Epithelial cell of esophagus (primary cell): ENCODE measurements around the gene RELT.

Experiments
- DNase-seq: peaks from one replicate; pipeline ENCODE4 v3.0.0; 2010; ENCODE audit warnings: low read depth
- H3K4me3 ChIP-seq: 2 replicates; pipeline ENCODE4 v1.5.1; 2011; ENCODE audit warnings: mild to moderate bottlenecking, low read length, control low read depth
- CTCF ChIP-seq: IDR thresholded peaks from 2 replicates; pipeline ENCODE4 v1.5.1; 2011; ENCODE audit warnings: low read depth, mild to moderate bottlenecking, low read length, control low read depth, inconsistent platforms; ENCODE audit not compliant: insufficient read depth; ENCODE audit errors: missing control alignments

RELT gene

DNA sequence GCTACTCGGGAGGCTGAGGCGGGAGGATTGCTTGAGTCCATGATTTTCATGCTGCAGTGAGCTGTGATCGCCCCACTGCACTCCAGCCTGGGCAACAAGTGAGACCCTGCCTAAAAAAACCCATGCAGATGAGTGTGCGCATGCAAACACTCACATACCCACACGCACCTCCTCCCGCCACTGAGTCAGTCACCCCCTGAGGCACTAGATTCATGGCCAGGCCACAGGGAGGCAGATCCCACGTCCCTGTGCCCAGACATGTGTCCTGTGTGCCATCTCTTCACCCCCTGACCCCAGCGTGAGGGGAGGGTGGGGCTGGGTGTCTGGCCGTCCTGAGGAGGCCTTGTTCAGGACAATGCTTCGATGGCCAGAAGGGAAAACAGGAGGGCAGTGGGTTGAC, 15.5 kb downstream of the RELT start:
- no peak for TF ChIP-seq CTCF
- DNase-seq = peak; percentile 41

GRCh38 chr11:73392108-73393010, 16.2 kb downstream of the RELT start:
- no peak for TF ChIP-seq CTCF
- H3K4me3 ChIP-seq = no peak overlapping the region
- no peak for DNase-seq

More for the DNA sequence above, 15.5 kb downstream of the RELT start:
- H3K4me3 ChIP-seq = no peak overlapping the region

GRCh38 chr11:73393011-73393380, 16.8 kb downstream of the RELT start:
- DNase-seq = no peak
- no peak overlapping the region for H3K4me3 ChIP-seq
- TF ChIP-seq CTCF = no peak

DNA sequence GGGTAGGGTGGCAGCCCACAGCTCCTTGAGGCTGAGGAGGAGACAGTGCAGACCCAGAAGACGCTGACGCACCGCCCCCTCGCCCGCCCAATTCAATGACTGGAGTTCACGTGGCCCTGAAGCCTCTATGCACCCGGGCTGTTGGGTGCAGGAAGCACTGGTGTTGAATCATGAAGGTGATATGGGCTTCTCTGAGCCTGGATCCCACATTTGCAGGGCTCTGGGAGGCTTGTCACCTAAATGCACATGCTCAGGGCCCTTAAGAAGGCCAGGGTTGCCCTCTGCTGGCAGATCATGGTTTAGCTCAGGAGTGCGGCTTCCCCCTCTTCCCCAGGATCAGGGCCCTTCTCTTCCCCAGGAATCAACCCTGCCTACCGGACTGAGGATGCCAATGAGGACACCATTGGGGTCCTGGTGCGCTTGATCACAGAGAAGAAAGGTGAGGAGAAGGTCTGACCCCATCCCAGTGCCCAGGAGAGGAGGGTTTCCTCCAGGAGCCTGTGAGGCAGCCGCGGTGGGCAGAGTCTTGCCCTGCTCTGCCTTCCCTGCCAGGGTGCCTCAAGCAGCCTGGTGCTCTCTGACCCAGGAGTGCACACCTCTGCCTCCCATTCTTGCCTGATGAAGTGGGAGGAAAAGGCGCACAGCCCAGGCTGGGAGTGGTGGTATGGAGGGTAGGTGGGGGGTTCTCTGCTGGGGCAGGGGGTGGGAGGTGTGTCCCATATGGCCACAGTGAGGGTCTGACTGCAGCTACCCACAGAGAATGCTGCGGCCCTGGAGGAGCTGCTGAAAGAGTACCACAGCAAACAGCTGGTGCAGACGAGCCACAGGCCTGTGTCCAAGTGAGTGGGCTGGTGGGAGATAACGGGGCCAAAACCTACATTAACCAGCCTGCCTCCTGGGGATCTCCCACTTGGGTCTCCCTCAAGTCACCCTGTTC, 17.5 kb downstream of the RELT start:
- DNase-seq = peak; percentile 85

DNA sequence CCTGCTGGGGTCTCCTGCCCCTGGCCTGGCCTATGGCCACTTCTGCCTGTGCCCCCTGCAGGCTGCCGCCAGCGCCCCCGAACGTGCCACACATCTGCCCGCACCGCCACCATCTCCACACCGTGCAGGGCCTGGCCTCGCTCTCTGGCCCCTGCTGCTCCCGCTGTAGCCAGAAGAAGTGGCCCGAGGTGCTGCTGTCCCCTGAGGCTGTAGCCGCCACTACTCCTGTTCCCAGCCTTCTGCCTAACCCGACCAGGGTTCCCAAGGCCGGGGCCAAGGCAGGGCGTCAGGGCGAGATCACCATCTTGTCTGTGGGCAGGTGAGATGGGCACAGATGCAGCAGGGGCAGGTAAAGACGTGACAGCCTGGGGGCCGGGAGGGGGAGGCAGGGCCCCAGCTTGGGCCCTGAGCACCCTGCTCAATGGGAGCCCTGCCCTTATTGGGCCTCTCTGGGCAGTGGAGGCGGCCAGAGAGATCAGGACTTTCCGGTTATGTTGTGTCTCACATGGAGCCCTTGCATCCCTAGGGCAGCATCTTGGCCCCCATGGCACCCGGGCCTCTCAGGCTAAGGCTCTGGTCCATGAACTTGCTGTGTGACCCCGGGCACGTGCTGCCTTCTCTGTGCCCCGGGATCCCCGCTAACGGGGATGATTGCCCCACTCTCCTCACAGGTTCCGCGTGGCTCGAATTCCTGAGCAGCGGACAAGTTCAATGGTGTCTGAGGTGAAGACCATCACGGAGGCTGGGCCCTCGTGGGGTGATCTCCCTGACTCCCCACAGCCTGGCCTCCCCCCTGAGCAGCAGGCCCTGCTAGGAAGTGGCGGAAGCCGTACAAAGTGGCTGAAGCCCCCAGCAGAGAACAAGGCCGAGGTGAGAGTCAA, 18.5 kb downstream of the RELT start:
- H3K4me3 ChIP-seq = no peak overlapping the region
- no peak for TF ChIP-seq CTCF
- DNase-seq = no peak

More for the DNA sequence above, 17.5 kb downstream of the RELT start:
- no peak overlapping the region for H3K4me3 ChIP-seq
- peak; percentile 87 for TF ChIP-seq CTCF
